ENCODE measurements around the gene RAF1. TPM values are rescaled to one million over a fixed set of nuclear protein-coding genes. Genes with fewer than 3 reads are reported as not detected.
A peak's percentile ranks its signal among the peaks of the same experiment; 100 is the strongest.

The RAF1 gene
- total RNA-seq, 1 experiment from 2014 or later = 101 TPM

- TF ChIP-seq MAX (CRISPR knock-in tag; IDR thresholded peaks at IDR 0.05) (peak; percentile 79), IRF1 (CRISPR knock-in tag; IDR thresholded peaks at IDR 0.05) (0 out of 2 replicates have a peak, but pooled peaks have one; percentile 34), AR (CRISPR knock-in tag; IDR thresholded peaks at IDR 0.05) (no peak), ZNF396 (CRISPR knock-in tag; IDR thresholded peaks at IDR 0.05; ENCODE audit: borderline replicate concordance) (no peak), ARID4B (CRISPR knock-in tag; IDR thresholded peaks at IDR 0.05; ENCODE audit: borderline replicate concordance) (peak; percentile 61; the same call in 1 of the 2 replicates), HMGXB4 (CRISPR knock-in tag; IDR thresholded peaks at IDR 0.05) (peak; percentile 95), FOXP1 (CRISPR knock-in tag; IDR thresholded peaks at IDR 0.05; ENCODE audit: borderline replicate concordance) (peak; percentile 90), ETV6 (CRISPR knock-in tag; IDR thresholded peaks at IDR 0.05) (peak; percentile 94), MLX (CRISPR knock-in tag; IDR thresholded peaks at IDR 0.05) (peak; percentile 81; the same call in 1 of the 2 replicates), MYBL2 (CRISPR knock-in tag; IDR thresholded peaks at IDR 0.05) (peak; percentile 67), TEAD1 (CRISPR knock-in tag; IDR thresholded peaks at IDR 0.05) (peak; percentile 79), E2F5 (CRISPR knock-in tag; IDR thresholded peaks at IDR 0.05) (peak; percentile 80; the same call in 1 of the 2 replicates), CBFB (CRISPR knock-in tag; IDR thresholded peaks at IDR 0.05; ENCODE audit: low read depth) (no peak; the same call in 1 of the 2 replicates), ZNF671 (CRISPR knock-in tag; IDR thresholded peaks at IDR 0.05) (peak; percentile 50; the same call in 1 of the 2 replicates), CREB1 (CRISPR knock-in tag; IDR thresholded peaks at IDR 0.05) (0 out of 2 replicates have a peak, but pooled peaks have one; percentile 44), AFF4 (CRISPR knock-in tag; IDR thresholded peaks at IDR 0.05; ENCODE audit: borderline replicate concordance) (peak; percentile 46; the same call in 1 of the 2 replicates), ZNF425 (CRISPR knock-in tag; conservative IDR thresholded peaks at IDR 0.05) (no peak), TCF7 (CRISPR knock-in tag; IDR thresholded peaks at IDR 0.05; ENCODE audit: low read depth) (peak; percentile 72; the same call in 1 of the 2 replicates), SP1 (CRISPR knock-in tag; conservative IDR thresholded peaks at IDR 0.05) (peak; percentile 98)
Observed at GRCh38 chr3:12556690-12557472, 107.0 kb downstream of the RAF1 start, which contains the start of gene MKRN2 (continued).
